Stimulated activated CD4-positive, alpha-beta T cell treated with anti-CD3 and anti-CD28 coated beads, Interleukin-15, amount 100 ng/mL, for 1 hour (primary cell): Measurements from ENCODE around the gene TSBP1.
"Not testable (repeated sequence)": the region's sequence is repeated elsewhere in the genome, so short reads cannot be mapped to it uniquely, and the experiment has no call there.

Experiments
- DNase-seq, 2 donors: peaks; one replicate each; pipeline ENCODE4 v3.0.0-alpha.2; 2020; ENCODE audit warnings: low read depth in 1 of 2, low spot score in 1 of 2

TSBP1 gene

DNA sequence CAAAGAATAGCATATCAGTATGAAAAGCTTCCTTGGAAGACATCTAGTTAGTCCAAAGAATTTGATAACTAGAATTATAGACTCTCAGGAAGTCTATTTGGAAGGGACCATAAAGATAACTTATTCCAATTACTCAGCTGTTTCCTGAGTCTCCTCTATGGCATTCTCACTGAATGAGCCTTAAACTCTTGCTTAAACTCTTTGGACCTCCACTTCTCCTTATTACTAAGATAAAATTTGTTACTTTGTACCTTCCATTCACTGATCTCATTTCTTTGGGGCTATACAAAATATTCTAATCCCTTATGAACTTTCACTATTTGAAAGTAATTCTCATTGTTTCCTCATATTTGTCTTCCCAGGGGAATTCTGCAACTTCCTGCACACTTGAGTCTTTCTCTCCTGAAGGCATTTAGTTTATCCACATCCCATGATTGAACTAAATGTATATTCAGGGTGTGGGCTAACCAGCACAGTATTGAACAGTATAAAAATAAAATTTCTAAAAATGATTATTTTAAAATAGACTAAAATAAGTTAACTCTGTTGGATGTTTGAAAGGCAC is 80.7 kb downstream of the TSBP1 start:
- no peak for DNase-seq

DNA sequence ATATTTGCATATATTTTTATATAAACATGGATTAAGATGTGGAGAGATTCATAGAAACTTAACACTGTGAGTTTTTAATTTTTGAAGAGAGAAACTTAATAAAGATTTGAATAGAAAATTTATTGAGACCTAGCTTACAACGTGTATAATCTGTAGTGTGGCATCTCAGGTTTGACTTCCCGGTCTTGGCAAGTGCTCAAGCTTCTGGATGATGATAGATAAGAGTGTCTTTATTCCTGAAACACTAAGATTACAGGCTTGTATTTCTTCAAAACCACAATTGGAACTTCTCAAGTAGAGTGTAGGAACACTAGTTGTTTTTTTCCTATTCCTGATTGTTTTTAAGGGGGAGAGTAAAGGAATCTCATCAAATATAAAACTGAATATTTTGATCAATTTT is 83.3 kb downstream of the TSBP1 start:
- no peak for DNase-seq

DNA sequence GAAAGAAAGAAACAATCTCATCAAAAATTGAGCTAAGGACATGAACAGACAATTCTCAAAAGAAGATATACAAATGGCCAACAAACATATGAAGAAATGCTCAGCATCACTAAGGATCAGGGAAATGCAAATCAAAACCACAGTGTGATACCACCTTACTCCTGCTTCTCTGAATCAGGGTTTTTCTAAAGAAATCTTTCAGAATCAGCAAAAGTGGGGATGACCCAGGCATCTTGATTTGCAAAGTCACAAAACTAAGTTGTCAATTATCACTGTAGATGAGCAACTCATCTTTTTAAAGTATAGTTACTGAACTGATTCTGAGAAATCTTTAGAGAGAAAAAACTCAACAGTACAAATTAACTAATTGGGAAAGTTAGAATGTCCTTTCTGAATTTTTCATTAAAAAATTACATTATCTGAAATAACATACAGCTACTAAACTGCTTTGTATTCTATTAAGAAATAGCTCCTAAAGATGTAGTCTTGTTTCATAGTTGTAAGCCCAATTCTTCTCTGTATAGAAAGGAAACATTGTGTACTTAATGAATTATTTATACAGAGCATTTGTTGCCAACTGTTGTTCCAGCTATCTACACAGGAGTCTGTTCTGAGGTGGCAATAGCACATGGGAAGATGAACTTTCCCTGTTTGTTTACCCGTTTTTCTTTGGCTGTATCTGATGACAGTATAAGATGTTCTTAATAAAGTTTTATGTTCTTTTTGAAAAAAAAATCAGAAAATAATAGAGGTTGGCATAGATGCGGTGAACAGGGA is 97.7 kb downstream of the TSBP1 start:
- DNase-seq, result not testable (repeated sequence)

GRCh38 chr6:32271429-32271828 is 100.3 kb downstream of the TSBP1 start:
- no peak for DNase-seq

GRCh38 chr6:32268459-32268858 is 103.2 kb downstream of the TSBP1 start:
- not testable (repeated sequence) for DNase-seq

GRCh38 chr6:32267035-32267434 is 104.7 kb downstream of the TSBP1 start:
- DNase-seq, result no peak

- DNase-seq, result not testable (repeated sequence)
Observed at GRCh38 chr6:32257262-32257661, 114.4 kb downstream of the TSBP1 start.

DNA sequence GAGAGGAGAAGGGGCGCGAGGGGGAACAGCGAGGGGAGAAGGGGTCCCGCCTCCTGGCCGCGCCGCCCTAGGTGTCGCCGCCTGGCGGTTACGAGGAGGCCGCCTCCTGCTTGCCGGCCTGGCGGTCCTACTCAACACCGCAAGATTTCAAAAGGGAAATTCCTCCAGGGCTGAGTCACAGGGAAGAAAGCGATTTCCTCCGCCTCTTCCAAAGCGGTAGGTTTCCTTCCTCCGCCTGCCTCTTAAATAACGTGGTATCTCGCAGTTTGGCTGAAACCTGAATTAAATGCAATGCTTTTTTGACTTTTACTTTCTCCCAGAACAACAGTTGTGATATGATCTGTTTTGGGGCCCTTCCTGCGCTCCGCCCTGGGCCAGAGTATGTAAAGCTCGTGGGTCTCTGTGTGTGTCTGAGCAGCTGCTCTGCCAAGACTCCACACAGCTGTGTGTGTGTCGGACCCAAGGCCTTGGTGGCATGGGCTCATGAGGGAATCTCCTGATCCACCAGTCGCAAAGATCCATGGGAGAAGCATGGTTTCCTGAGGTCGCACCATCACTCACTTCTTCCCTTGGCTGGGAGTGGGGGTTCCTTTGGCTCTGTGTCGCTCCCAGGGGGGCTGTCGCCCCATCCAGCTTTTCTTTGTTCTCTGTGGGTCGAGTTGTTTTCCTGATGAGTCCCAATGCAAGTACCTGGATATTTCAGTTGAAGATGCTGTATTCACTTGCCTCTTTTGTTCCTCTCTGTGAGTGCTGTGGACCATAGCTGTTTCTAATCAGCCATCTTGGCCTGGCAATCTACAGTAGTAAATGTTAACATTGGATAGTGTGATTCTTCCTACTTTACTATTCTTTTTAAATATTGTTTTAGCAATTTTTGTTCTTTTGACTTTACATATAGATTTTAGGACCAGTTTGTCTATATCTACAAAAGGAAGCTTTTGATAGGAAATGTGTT is 116.2 kb downstream of the TSBP1 start:
- DNase-seq, result peak; percentile 17 to 48

GRCh38 chr6:32254761-32255198 is 116.9 kb downstream of the TSBP1 start:
- no peak for DNase-seq

DNA sequence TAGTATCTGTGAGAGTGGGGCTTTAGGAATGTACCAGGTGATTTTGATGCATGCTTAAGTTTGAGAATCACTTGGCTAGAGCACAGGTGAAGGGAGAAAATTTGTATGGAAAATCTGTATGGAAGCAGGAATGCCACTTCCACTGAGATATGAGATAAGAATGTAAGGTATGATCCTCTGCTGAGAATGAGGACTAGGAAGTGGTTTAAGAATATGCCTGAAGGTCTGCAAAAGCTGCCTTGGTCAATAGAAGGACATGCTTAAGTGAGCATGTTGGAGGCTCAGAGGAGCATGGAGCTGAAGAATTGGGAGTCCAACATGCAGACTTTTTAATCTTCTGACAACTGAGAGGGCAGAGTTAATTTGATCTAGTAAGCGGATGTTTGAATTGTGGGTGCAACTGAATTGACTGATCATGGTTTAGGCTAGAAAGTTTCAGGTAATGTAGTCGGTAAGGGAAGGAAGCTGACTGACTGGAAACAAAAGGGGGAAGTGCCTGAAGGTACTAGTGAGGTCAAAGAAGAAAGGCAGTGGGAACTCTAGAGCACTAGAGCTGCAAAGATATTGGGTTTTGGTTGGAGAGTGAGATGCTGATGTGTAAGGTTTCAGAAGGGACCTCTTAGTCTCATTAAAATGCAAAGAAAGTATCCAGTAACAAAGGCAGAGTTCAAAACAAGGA is 119.2 kb downstream of the TSBP1 start:
- no peak for DNase-seq

GRCh38 chr6:32249262-32249661 is 122.4 kb downstream of the TSBP1 start:
- no peak for DNase-seq

DNA sequence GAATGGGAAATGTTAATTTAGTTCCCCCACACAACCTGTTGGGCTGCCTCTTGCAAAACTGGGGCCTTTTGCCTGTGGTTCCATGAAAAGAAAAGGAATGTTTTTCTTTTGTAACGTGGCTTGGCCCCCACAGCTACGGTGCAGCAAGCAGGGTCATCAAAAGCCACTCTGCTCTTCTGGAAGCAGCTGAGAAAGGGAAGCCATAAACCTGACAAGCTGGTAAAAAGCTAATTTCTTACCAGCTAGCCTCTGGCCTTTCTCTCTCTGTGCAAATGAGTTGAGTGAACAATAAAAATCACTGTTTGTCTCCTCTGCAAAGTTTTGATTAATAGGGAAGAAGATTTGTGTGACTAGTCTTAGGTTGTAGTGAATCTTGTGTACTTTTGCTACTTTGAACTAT is 124.3 kb downstream of the TSBP1 start:
- no peak for DNase-seq

GRCh38 chr6:32244946-32245398 is 126.7 kb downstream of the TSBP1 start:
- peak; percentile 43 to 47 for DNase-seq

- no peak for DNase-seq
Observed at GRCh38 chr6:32244270-32244669, 127.4 kb downstream of the TSBP1 start.
